GM19468 (cell line): ENCODE measurements around the gene SAYSD1.

ENCODE experiments used
- ATAC-seq: cut with Tn5 transposase; IDR thresholded peaks from one replicate; pipeline ENCODE4 v1.9.1; 2021; ENCODE audit warnings: mild to moderate bottlenecking, moderate library complexity, moderate number of reproducible peaks; ENCODE audit not compliant: unreplicated experiment; ENCODE audit errors: extremely low read depth

Gene SAYSD1

GRCh38 chr6:39111280-39111679 is 3.7 kb downstream of the SAYSD1 start:
- ATAC-seq = no peak

DNA sequence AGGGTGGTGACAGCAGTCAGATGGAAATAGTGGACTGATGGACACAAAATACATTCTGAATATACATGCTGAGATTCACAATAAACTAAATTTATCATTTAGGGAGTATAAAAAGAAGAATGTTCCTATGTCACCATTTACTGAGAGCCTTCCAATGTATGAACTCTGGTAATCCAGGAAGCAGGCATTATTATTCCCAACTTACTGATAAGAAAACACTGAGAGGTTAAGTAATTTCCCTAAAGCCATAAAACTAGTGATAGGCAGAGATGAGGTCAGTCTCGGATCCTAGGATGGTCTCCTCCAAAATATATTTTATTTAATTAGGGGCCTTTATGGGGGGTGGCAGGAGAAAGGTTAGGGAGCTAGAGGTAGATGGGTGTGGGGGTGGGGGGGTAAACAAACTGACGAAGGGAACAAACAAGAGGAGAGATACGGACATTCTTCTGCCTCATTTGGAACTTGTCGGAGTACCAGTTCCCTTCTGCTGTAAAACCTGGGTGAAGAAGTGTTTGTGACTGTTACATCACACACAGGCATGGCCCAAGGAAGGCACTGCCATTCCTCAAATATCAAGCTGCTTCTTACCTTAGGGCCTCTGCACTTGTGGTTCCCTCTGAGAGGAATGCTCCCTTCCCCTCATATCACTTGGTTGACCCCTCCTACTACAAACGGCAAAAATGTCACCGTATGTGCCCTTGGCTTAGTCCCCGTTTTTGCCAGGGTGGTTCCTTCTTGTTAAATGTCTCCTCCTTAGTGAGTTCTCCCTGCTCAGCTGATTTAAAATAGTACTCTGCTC is 6.7 kb downstream of the SAYSD1 start:
- ATAC-seq = no peak

DNA sequence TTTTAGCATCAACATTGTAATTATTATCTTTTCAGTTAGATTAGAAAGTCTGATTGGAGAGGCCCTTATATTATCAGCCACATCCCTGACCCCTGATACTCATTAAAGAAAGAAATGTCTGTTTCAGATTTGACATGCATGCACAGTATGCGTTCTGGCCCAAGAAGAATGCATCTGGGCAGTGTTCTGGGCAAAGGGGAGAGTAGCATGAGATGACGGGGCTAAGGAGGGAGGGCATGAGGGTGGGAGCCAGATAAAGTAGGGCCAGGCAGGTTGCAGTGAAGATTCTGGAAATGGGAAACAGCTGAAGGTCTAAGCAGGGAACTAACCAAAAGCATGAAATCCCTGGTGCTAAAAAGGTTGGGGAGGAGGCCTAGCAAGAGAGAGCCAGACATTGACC is 7.3 kb downstream of the SAYSD1 start:
- ATAC-seq = no peak

- no peak for ATAC-seq
Measured at GRCh38 chr6:39107034-39107433, 8.0 kb downstream of the SAYSD1 start.

GRCh38 chr6:39104528-39104927 is 10.5 kb downstream of the SAYSD1 start:
- ATAC-seq = no peak

GRCh38 chr6:39102821-39103136 is 12.2 kb downstream of the SAYSD1 start:
- no peak for ATAC-seq

GRCh38 chr6:39102071-39102820 is 12.7 kb downstream of the SAYSD1 start:
- no peak for ATAC-seq

DNA sequence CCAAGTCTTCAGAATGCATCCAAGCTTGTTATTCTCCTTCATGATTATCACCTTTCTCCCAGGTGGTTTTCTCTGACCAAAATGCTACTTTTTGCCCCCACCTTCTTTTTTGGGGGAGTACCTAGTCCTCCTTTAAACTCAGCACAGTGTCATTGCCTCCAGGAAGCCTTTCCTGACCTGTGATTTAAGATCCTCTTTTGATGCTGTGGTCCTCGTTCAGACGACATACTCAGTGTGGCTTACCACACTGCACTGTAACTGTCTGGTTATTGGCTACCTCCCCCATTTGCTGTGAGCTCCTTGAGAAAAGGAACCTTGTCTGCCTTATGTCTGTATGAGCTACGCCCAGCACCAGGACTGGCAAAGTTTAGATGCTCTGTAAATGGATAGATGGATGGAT is 14.6 kb downstream of the SAYSD1 start:
- no peak for ATAC-seq

- ATAC-seq = no peak
Measured at GRCh38 chr6:39095578-39095977, 19.4 kb downstream of the SAYSD1 start.

- no peak for ATAC-seq
Measured at GRCh38 chr6:39093149-39093708, 21.8 kb downstream of the SAYSD1 start.

DNA sequence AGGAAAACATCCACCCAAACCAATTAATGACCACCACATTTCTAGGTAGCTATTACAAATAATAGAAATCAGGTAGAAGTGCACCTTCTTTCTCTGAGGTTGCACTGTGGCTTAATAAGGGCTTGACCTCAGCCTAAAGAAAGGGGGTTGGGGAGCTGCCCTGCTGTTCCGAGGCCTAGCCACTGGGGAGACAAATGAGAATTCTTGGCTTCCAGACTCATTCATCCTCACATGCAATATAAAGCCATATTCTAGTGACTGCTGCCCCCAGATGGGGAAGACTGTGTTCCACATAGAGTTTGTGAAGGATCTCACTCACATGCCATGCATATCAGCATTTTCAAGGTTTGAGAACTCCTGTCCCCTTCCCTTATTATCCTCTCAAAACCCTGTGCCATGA is 22.9 kb downstream of the SAYSD1 start:
- ATAC-seq = no peak

DNA sequence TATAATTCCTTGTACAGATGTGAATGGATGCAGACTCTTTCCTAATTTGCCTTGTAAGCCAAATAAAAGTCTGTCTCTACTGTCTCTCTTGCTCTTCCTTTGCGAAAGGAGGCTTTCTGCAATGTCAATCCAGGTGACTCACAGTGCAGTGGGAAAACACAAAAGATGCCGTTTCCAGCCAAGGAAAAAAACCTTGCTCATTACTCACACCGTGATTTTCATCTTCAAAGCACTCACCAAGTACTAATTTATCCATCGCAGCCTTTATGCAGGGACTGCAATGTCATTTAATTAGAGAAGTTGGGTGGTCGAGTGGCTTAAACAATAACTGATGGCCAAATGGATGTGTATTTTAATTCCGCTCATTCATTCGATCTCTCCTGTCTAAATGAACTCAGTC is 23.8 kb downstream of the SAYSD1 start:
- no peak for ATAC-seq

- ATAC-seq = no peak
Measured at GRCh38 chr6:39090036-39090435, 24.9 kb downstream of the SAYSD1 start.

DNA sequence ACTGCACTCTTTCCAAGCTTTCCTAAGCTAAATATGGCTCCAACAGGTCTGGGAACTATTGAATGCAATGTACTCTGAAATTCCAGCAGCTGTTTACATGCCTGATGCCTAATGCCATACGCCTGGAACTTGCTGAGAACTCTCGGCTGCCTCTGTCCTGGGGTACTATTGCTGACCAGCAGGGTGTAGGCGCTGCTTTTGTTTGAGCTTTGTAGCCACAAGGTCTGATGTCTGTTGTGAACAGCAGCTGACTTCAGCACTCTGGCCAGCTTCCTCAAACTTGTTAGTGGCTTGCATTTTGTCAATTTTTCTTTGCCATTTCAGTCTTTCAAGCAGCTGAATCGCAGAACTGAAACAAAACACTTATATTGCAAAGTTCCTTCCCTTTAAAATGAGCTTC is 26.7 kb downstream of the SAYSD1 start:
- ATAC-seq = no peak

DNA sequence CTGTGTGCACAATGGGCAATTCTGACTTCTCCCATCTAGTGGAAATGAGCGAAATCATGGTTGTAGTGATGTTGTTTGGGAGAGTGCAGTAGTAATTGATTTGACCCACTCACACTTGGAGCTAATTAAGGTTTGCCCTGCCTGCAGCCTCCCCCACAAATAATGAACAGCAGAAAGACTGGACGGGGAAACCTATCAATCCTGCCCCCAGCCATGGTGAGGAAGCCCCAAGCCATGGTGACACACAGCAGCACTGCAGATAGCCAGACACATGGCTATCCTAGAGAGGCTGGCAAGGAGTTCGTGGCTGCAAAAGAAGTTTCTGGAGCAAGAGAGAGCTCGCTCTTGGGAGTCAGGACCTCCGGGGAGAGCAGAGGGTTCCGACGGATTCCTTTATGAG is 27.8 kb downstream of the SAYSD1 start:
- no peak for ATAC-seq

- no peak for ATAC-seq
Measured at GRCh38 chr6:39086711-39087110, 28.3 kb downstream of the SAYSD1 start.

DNA sequence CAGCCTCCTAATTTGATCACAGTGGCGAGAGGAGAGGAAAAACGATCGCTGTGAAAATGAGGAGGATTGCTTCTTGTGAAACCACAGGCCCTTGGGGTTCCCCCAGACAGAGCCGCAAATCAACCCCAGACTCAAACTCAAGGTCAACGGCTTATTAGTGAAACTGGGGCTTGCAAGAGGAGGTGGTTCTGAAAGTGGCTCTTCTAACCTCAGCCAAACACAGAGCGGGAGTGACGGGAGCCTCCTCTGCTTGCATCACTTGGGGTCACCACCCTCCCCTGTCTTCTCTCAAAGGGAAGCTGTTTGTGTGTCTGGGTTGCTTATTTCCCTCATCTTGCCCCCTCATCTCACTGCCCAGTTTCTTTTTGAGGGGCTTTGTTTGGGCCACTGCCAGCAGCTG is 28.7 kb downstream of the SAYSD1 start:
- ATAC-seq = no peak

- no peak for ATAC-seq
Measured at GRCh38 chr6:39085129-39085797, 29.7 kb downstream of the SAYSD1 start.

- no peak for ATAC-seq
Measured at GRCh38 chr6:39084506-39084905, 30.5 kb downstream of the SAYSD1 start.

- ATAC-seq = no peak
Measured at GRCh38 chr6:39083231-39083634, 31.8 kb downstream of the SAYSD1 start.

GRCh38 chr6:39082310-39082709 is 32.7 kb downstream of the SAYSD1 start:
- no peak for ATAC-seq
